Liver (tissue), 9 donors: ENCODE results near the gene SLC24A3. TPM values are rescaled to one million over a fixed set of nuclear protein-coding genes. Genes with fewer than 3 reads are reported as not detected.

Experiments
- DNase-seq: peaks from one replicate; pipeline ENCODE4 v3.0.0-alpha.2; 2017; ENCODE audit warnings: low spot score
- H3K27ac ChIP-seq, 2 donors: one replicate each; pipeline ENCODE4 v1.7.0; 2013; ENCODE audit warnings: inconsistent platforms in 2 of 2, low read length in 2 of 2, control low read depth in 1 of 2, low read depth in 1 of 2, mild to moderate bottlenecking in 1 of 2
- H3K27me3 ChIP-seq, 4 donors: one replicate each; pipeline versions ENCODE4 v1.6.1 to v1.7.0; 2013; ENCODE audit warnings: low read length in 3 of 4, inconsistent platforms in 1 of 4, mild to moderate bottlenecking in 1 of 4, moderate library complexity in 1 of 4; ENCODE audit not compliant: control insufficient read depth in 4 of 4, insufficient read depth in 4 of 4
- H3K36me3 ChIP-seq, 4 donors: one replicate each; pipeline versions ENCODE4 v1.6.1 to v1.7.0; 2013; ENCODE audit warnings: low read length in 3 of 4, mild to moderate bottlenecking in 3 of 4, low read depth in 1 of 4, moderate library complexity in 1 of 4; ENCODE audit not compliant: control insufficient read depth in 4 of 4, insufficient read depth in 3 of 4
- H3K4me1 ChIP-seq, 4 donors: one replicate each; pipeline versions ENCODE4 v1.6.1 to v1.7.0; 2013; ENCODE audit warnings: low read length in 3 of 4, mild to moderate bottlenecking in 3 of 4, moderate library complexity in 1 of 4; ENCODE audit not compliant: control insufficient read depth in 4 of 4, insufficient read depth in 4 of 4
- H3K4me3 ChIP-seq, 3 donors: one replicate each; pipeline versions ENCODE4 v1.6.1 to v1.7.0; 2013; ENCODE audit warnings: low read length in 3 of 3, control low read depth in 1 of 3, low read depth in 1 of 3, mild to moderate bottlenecking in 1 of 3
- H3K9ac ChIP-seq, 2 donors: one replicate each; pipeline ENCODE4 v1.7.0; 2013; ENCODE audit warnings: low read length in 2 of 2, mild to moderate bottlenecking in 2 of 2, moderate library complexity in 2 of 2, control low read depth in 1 of 2, low read depth in 1 of 2
- H3K9me3 ChIP-seq, 4 donors: one replicate each; pipeline versions ENCODE4 v1.6.1 to v1.7.0; 2013; ENCODE audit warnings: low read length in 3 of 4; ENCODE audit not compliant: control insufficient read depth in 4 of 4
- FOXA1 ChIP-seq: IDR thresholded peaks from 2 replicates; pipeline ENCODE4 v1.6.1; 2016; ENCODE audit warnings: antibody characterized with exemption
- GABPA ChIP-seq, 2 donors: IDR thresholded peaks in 1 of 2; conservative IDR thresholded peaks in 1 of 2; 2 replicates each; pipeline ENCODE4 v1.6.1; 2016; ENCODE audit warnings: antibody characterized with exemption in 2 of 2, mild to moderate bottlenecking in 1 of 2, moderate library complexity in 1 of 2
- HNF4A ChIP-seq, 2 donors: conservative IDR thresholded peaks; 2 replicates each; pipeline ENCODE4 v1.6.1; 2016; ENCODE audit warnings: antibody characterized with exemption in 2 of 2, mild to moderate bottlenecking in 2 of 2
- NR2F2 ChIP-seq: IDR thresholded peaks from 2 replicates; pipeline ENCODE4 v1.6.1; 2016; ENCODE audit warnings: antibody characterized with exemption
- RAD21 ChIP-seq, 2 donors: IDR thresholded peaks; 2 replicates each; pipeline ENCODE4 v1.6.1; 2016; ENCODE audit warnings: antibody characterized with exemption in 2 of 2, mild to moderate bottlenecking in 2 of 2
- RXRA ChIP-seq, 2 donors: IDR thresholded peaks; 2 replicates each; pipeline ENCODE4 v1.6.1; 2017 to 2018; ENCODE audit warnings: antibody characterized with exemption in 2 of 2, mild to moderate bottlenecking in 1 of 2
- WGBS: extraction: QIAGEN DNeasy Blood & Tissue Kit; methylation state at CpG from one replicate; pipeline ENCODE4 v1.1.7; 2013; 5-methylcytosine and 5-hydroxymethylcytosine counted together
- polyA plus RNA-seq, 2 donors: library from polyadenylated mRNA; stranded (reverse) in 1 of 2; unstranded in 1 of 2; fragments of 200-250 nt in 1 of 2; fragments of >200 nt in 1 of 2; fragmentation: Nextera tagmentation in 1 of 2; extraction: Ambion mirVana in 1 of 2; gene quantifications; one replicate each; pipeline versions ENCODE4 v1.2.1 to v1.2.3, GENCODE V29; 2013 to 2015
- total RNA-seq, 2 donors: library from RNA; depleted of rRNA; stranded (reverse); fragments of >200 nt; gene quantifications; one replicate each; pipeline ENCODE4 v1.2.3, GENCODE V29; 2014
- TF ChIP-seq, protein P1 (sequence below): IDR thresholded peaks from 2 replicates; pipeline ENCODE4 v1.6.1; 2016; ENCODE audit warnings: antibody characterized with exemption
- TF ChIP-seq, protein P2 (sequence below): fragments of 150-350 bp; IDR thresholded peaks from 2 replicates; pipeline ENCODE4 v1.5.1; 2017; ENCODE audit warnings: improper control_type of control experiment, low read depth, low read length; ENCODE audit not compliant: missing input control
- TF ChIP-seq, protein P3 (sequence below): IDR thresholded peaks from 2 replicates; pipeline ENCODE4 v1.6.1; 2016; ENCODE audit warnings: antibody characterized with exemption
- donor health status: healthy.
- donor health status: healthy.
- donor health status: healthy.
- donor health status: healthy.
- donor health status: healthy.

The SLC24A3 gene
- total and polyA plus RNA-seq, 4 donors: 0.28 to 1.8 (median 0.46) TPM

DNA sequence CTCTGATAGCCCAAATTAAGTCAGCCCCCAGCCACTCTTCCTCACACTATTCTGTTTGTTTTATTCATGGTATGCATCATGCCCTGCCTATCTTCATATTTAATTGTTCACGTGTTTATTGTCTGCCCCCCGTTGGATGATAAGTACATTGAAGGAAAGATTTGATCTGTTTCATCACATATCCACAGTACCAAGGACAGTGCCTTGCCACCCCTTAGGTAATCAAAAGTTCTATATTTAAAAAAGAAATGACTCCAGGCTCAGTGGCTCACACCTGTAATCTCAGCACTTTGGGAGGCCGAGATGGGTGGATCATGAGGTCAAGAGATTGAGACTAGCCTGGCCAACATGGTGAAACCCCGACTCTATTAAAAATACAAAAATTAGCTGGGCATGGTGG lies 535.5 kb downstream of the SLC24A3 start (continued):
- TF ChIP-seq NR2F2: no peak
- TF ChIP-seq HNF4A (conservative IDR thresholded peaks at IDR 0.05): no peak

DNA sequence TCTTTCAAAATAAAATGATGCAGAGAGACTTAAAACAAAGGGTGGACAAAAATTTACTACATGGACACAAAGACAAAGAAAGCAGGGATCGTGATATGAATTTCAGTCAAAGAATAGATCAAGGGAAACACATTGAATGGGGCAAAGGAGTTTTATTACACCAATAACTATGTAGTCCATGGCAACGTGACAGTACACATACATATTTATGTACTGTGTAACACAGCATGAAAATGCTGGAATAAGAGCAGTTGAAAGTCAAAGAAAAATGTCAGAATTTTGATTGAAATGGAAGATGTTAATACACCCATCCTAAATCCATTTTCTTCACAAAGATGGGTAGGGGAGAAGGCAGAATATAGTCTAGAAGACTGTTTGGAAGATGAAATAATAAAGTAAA lies 536.2 kb downstream of the SLC24A3 start:
- no peak overlapping the region for H3K4me3 ChIP-seq
- H3K9ac ChIP-seq: no peak overlapping the region
- no peaks in the 10 kb centered on the region for H3K4me1 ChIP-seq
- WGBS: 81% methylated on average over 2 of the region's 2 CpGs
- DNase-seq: no peak
- H3K27ac ChIP-seq: no peak overlapping the region
- peaks cover 0 to 2% (median 0%) of the 10 kb centered on the region in 4 donors for H3K9me3 ChIP-seq
- no peak for TF ChIP-seq RAD21 (IDR thresholded peaks at IDR 0.05)
- TF ChIP-seq FOXA1: no peak
- H3K36me3 ChIP-seq: no peaks in the 10 kb centered on the region
- no peaks in the 10 kb centered on the region for H3K27me3 ChIP-seq

DNA sequence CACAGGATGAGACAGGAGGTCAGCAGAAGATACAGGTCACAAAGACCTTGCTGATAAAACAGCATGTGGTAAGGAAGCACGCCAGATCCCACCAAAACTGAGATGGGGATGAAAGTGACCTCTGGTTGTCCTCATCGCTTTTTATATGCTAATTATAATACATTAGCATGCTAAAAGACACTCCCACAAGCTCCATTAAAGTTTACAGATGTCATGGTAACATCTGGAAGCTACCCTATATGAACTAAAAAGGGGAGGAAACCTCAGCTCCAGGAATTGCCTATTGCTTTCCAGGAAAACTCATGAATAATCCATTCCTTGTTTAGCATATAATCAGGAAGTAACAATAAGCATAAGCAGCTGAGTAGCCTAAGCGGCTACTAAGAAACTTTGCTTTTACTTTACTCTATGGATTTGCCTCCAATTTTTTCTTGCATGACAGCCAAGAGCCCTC lies 537.2 kb downstream of the SLC24A3 start:
- Histone ChIP-seq H3K9ac (no peak overlapping the region), H3K4me3 (no peak overlapping the region), H3K27me3 (no peaks in the 10 kb centered on the region), H3K9me3 (peaks cover 0 to 2% (median 0%) of the 10 kb centered on the region in 4 donors), H3K36me3 (no peaks in the 10 kb centered on the region), H3K4me1 (no peaks in the 10 kb centered on the region), H3K27ac (no peak overlapping the region)
- no peak for TF ChIP-seq GABPA (IDR thresholded peaks at IDR 0.05 in 1 of 2, conservative IDR thresholded peaks at IDR 0.05 in 1 of 2)
- TF ChIP-seq, protein P1, sequence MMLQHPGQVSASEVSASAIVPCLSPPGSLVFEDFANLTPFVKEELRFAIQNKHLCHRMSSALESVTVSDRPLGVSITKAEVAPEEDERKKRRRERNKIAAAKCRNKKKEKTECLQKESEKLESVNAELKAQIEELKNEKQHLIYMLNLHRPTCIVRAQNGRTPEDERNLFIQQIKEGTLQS: no peak
- TF ChIP-seq, protein P2, sequence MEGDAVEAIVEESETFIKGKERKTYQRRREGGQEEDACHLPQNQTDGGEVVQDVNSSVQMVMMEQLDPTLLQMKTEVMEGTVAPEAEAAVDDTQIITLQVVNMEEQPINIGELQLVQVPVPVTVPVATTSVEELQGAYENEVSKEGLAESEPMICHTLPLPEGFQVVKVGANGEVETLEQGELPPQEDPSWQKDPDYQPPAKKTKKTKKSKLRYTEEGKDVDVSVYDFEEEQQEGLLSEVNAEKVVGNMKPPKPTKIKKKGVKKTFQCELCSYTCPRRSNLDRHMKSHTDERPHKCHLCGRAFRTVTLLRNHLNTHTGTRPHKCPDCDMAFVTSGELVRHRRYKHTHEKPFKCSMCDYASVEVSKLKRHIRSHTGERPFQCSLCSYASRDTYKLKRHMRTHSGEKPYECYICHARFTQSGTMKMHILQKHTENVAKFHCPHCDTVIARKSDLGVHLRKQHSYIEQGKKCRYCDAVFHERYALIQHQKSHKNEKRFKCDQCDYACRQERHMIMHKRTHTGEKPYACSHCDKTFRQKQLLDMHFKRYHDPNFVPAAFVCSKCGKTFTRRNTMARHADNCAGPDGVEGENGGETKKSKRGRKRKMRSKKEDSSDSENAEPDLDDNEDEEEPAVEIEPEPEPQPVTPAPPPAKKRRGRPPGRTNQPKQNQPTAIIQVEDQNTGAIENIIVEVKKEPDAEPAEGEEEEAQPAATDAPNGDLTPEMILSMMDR: no peak
- TF ChIP-seq, protein P3, sequence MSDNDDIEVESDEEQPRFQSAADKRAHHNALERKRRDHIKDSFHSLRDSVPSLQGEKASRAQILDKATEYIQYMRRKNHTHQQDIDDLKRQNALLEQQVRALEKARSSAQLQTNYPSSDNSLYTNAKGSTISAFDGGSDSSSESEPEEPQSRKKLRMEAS: no peak
- TF ChIP-seq RXRA (IDR thresholded peaks at IDR 0.05): no peak
- no peak for TF ChIP-seq FOXA1
- no peak for DNase-seq
- 43% methylated on average over 3 of the region's 3 CpGs for WGBS

DNA sequence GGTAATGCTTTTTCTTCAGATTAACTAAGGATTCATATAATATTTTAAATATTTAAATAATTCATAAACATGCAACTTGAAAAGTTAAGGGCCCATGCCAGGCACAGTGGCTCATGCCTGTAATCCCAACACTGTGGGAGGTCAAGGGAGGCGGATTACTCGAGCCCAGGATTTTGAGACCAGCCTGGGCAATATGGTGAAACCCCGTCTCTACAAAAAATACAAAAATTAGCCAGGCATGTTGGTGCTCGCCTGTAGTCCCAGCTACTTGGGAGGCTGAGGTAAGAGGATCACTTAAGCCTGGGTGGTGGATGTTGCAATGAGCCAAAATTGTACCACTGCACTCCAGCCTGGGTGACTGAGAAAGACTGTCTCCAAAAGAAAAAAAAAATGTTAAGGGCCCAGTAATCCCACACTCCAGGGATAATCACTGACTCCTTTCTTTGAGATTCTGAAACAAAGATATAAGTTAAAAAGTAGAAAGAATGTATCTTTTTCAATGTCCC lies 537.7 kb downstream of the SLC24A3 start:
- no peak overlapping the region for H3K9ac ChIP-seq
- TF ChIP-seq, protein P2: no peak
- TF ChIP-seq FOXA1: no peak
- no peak overlapping the region for H3K4me3 ChIP-seq
- H3K27ac ChIP-seq: no peak overlapping the region
- H3K36me3 ChIP-seq: no peaks in the 10 kb centered on the region
- DNase-seq: no peak
- H3K9me3 ChIP-seq: peaks cover 0 to 2% (median 0%) of the 10 kb centered on the region in 4 donors
- 94% methylated on average over 4 of the region's 4 CpGs for WGBS
- H3K27me3 ChIP-seq: no peaks in the 10 kb centered on the region
- no peaks in the 10 kb centered on the region for H3K4me1 ChIP-seq
